Measurements from ENCODE around the gene SLC29A1.

Gene SLC29A1

GRCh38 chr6:44203955-44204354 is 19.4 kb upstream of the SLC29A1 start:
- Histone ChIP-seq H3K79me2 (ENCODE audit: control insufficient read depth, insufficient read depth, low read length, poor library complexity) (peaks cover 12% of the 10 kb centered on the region), H3K9me3 (ENCODE audit: insufficient read depth, low read depth, low read length) (no peaks in the 10 kb centered on the region)

GRCh38 chr6:44207966-44208365 is 15.4 kb upstream of the SLC29A1 start:
- no peak overlapping the region for H2BK5ac ChIP-seq (ENCODE audit: low read depth, low read length, poor library complexity)
- no peak overlapping the region for H3K4me3 ChIP-seq (ENCODE audit: low read depth, low read length)
- no peak overlapping the region for H2AK5ac ChIP-seq (ENCODE audit: low read length)
- no peak overlapping the region for H3K27ac ChIP-seq (ENCODE audit: low read depth, low read length)
- peaks cover 9 to 15% of the 10 kb centered on the region in 2 experiments for H3K4me1 ChIP-seq (ENCODE audit: control insufficient read depth in 1 of 2, insufficient read depth in 2 of 2, low read length in 2 of 2)
- no peaks in the 10 kb centered on the region for H3K9me3 ChIP-seq (ENCODE audit: insufficient read depth, low read depth, low read length)
- H3K36me3 ChIP-seq (ENCODE audit: control insufficient read depth in 1 of 2, insufficient read depth in 2 of 2, low read length in 2 of 2): no peaks in the 10 kb centered on the region
- H3K23ac ChIP-seq (ENCODE audit: low read length): no peak overlapping the region
- H3K79me2 ChIP-seq (ENCODE audit: control insufficient read depth, insufficient read depth, low read length, poor library complexity): peaks cover 3% of the 10 kb centered on the region
- H3K4me2 ChIP-seq (ENCODE audit: low read length): no peak overlapping the region
- peak overlapping the region; percentile 43 for H4K91ac ChIP-seq (ENCODE audit: low read depth, low read length)
- DNase-seq: no peak
- H2BK120ac ChIP-seq (ENCODE audit: insufficient read depth, low read length, poor library complexity): no peak overlapping the region
- H4K8ac ChIP-seq (ENCODE audit: low read depth, low read length): no peak overlapping the region
- H4K12ac ChIP-seq (ENCODE audit: low read depth, low read length): no peak overlapping the region
- no peak overlapping the region for H3K14ac ChIP-seq (ENCODE audit: low read length)
- no peak overlapping the region for H3K18ac ChIP-seq (ENCODE audit: low read length)
- no CpG with 5 or more reads among the region's 6 CpGs for WGBS (ENCODE audit: extremely low coverage, insufficient coverage, insufficient read length)
- H3K27me3 ChIP-seq (ENCODE audit: insufficient read depth, low read length): no peaks in the 10 kb centered on the region
- peak overlapping the region; percentile 73 for H2BK12ac ChIP-seq (ENCODE audit: low read length)
- H3K4ac ChIP-seq (ENCODE audit: low read depth, low read length): no peak overlapping the region
- H2AFZ ChIP-seq (ENCODE audit: insufficient read depth, low read length, poor library complexity): no peak overlapping the region
- H3K79me1 ChIP-seq (ENCODE audit: low read length): peaks cover 22% of the 10 kb centered on the region
- no peak overlapping the region for H3K9ac ChIP-seq (ENCODE audit: low read length)

More at GRCh38 chr6:44203955-44204354, 19.4 kb upstream of the SLC29A1 start:
- H2BK12ac ChIP-seq (ENCODE audit: low read length): peak overlapping the region; percentile 13
- DNase-seq: peak; percentile 92 to 93
- H2AK5ac ChIP-seq (ENCODE audit: low read length): no peak overlapping the region
- no peak overlapping the region for H3K18ac ChIP-seq (ENCODE audit: low read length)
- H3K4me2 ChIP-seq (ENCODE audit: low read length): no peak overlapping the region
- no peak overlapping the region for H3K14ac ChIP-seq (ENCODE audit: low read length)
- H3K4me3 ChIP-seq (ENCODE audit: low read depth, low read length): no peak overlapping the region
- no peaks in the 10 kb centered on the region for H3K36me3 ChIP-seq (ENCODE audit: control insufficient read depth in 1 of 2, insufficient read depth in 2 of 2, low read length in 2 of 2)
- no peak overlapping the region for H4K12ac ChIP-seq (ENCODE audit: low read depth, low read length)
- H2BK5ac ChIP-seq (ENCODE audit: low read depth, low read length, poor library complexity): peak overlapping the region; percentile 78
- H3K23ac ChIP-seq (ENCODE audit: low read length): no peak overlapping the region
- H3K4ac ChIP-seq (ENCODE audit: low read depth, low read length): no peak overlapping the region
- no peak overlapping the region for H2AFZ ChIP-seq (ENCODE audit: insufficient read depth, low read length, poor library complexity)
- H3K27ac ChIP-seq (ENCODE audit: low read depth, low read length): peak overlapping the region; percentile 99
- peaks cover 33 to 41% of the 10 kb centered on the region in 2 experiments for H3K4me1 ChIP-seq (ENCODE audit: control insufficient read depth in 1 of 2, insufficient read depth in 2 of 2, low read length in 2 of 2)
- H2BK120ac ChIP-seq (ENCODE audit: insufficient read depth, low read length, poor library complexity): peak overlapping the region; percentile 23
- H3K79me1 ChIP-seq (ENCODE audit: low read length): peaks cover 49% of the 10 kb centered on the region
- no peaks in the 10 kb centered on the region for H3K27me3 ChIP-seq (ENCODE audit: insufficient read depth, low read length)
- peak overlapping the region; percentile 41 for H4K91ac ChIP-seq (ENCODE audit: low read depth, low read length)
- no CpG with 5 or more reads among the region's 6 CpGs for WGBS (ENCODE audit: extremely low coverage, insufficient coverage, insufficient read length)
- no peak overlapping the region for H3K9ac ChIP-seq (ENCODE audit: low read length)
- H4K8ac ChIP-seq (ENCODE audit: low read depth, low read length): no peak overlapping the region

- Histone ChIP-seq H2BK12ac (ENCODE audit: low read length) (no peak overlapping the region), H3K79me1 (ENCODE audit: low read length) (peaks cover 8% of the 10 kb centered on the region), H3K27me3 (ENCODE audit: insufficient read depth, low read length) (no peaks in the 10 kb centered on the region), H3K23ac (ENCODE audit: low read length) (no peak overlapping the region), H3K27ac (ENCODE audit: low read depth, low read length) (no peak overlapping the region), H3K4me3 (ENCODE audit: low read depth, low read length) (no peak overlapping the region), H4K8ac (ENCODE audit: low read depth, low read length) (no peak overlapping the region), H2AFZ (ENCODE audit: insufficient read depth, low read length, poor library complexity) (no peak overlapping the region), H4K12ac (ENCODE audit: low read depth, low read length) (no peak overlapping the region), H3K18ac (ENCODE audit: low read length) (no peak overlapping the region), H4K91ac (ENCODE audit: low read depth, low read length) (no peak overlapping the region), H3K79me2 (ENCODE audit: control insufficient read depth, insufficient read depth, low read length, poor library complexity) (no peaks in the 10 kb centered on the region), H2BK120ac (ENCODE audit: insufficient read depth, low read length, poor library complexity) (no peak overlapping the region), H3K4ac (ENCODE audit: low read depth, low read length) (no peak overlapping the region), H3K4me2 (ENCODE audit: low read length) (no peak overlapping the region), H2BK5ac (ENCODE audit: low read depth, low read length, poor library complexity) (no peak overlapping the region), H3K9me3 (ENCODE audit: insufficient read depth, low read depth, low read length) (no peaks in the 10 kb centered on the region), H2AK5ac (ENCODE audit: low read length) (no peak overlapping the region), H3K36me3 (ENCODE audit: control insufficient read depth in 1 of 2, insufficient read depth in 2 of 2, low read length in 2 of 2) (no peaks in the 10 kb centered on the region), H3K14ac (ENCODE audit: low read length) (no peak overlapping the region), H3K4me1 (ENCODE audit: control insufficient read depth in 1 of 2, insufficient read depth in 2 of 2, low read length in 2 of 2) (peaks cover 5 to 8% of the 10 kb centered on the region in 2 experiments), H3K9ac (ENCODE audit: low read length) (no peak overlapping the region)
- 100% methylated on average over 1 of the region's 3 CpGs for WGBS (ENCODE audit: extremely low coverage, insufficient coverage, insufficient read length)
- no peak for DNase-seq
Measured at GRCh38 chr6:44211284-44211683, 12.1 kb upstream of the SLC29A1 start.

- no peak overlapping the region for H3K4ac ChIP-seq (ENCODE audit: low read depth, low read length)
- H3K36me3 ChIP-seq (ENCODE audit: control insufficient read depth in 1 of 2, insufficient read depth in 2 of 2, low read length in 2 of 2): no peaks in the 10 kb centered on the region
- no peaks in the 10 kb centered on the region for H3K79me2 ChIP-seq (ENCODE audit: control insufficient read depth, insufficient read depth, low read length, poor library complexity)
- no peak overlapping the region for H3K9ac ChIP-seq (ENCODE audit: low read length)
- H3K23ac ChIP-seq (ENCODE audit: low read length): no peak overlapping the region
- no peak overlapping the region for H4K8ac ChIP-seq (ENCODE audit: low read depth, low read length)
- no peak overlapping the region for H2BK12ac ChIP-seq (ENCODE audit: low read length)
- H3K14ac ChIP-seq (ENCODE audit: low read length): no peak overlapping the region
- no peak overlapping the region for H3K27ac ChIP-seq (ENCODE audit: low read depth, low read length)
- no peak overlapping the region for H4K12ac ChIP-seq (ENCODE audit: low read depth, low read length)
- H2BK120ac ChIP-seq (ENCODE audit: insufficient read depth, low read length, poor library complexity): no peak overlapping the region
- H2AFZ ChIP-seq (ENCODE audit: insufficient read depth, low read length, poor library complexity): no peak overlapping the region
- DNase-seq: no peak
- no peak overlapping the region for H3K18ac ChIP-seq (ENCODE audit: low read length)
- no peaks in the 10 kb centered on the region for H3K9me3 ChIP-seq (ENCODE audit: insufficient read depth, low read depth, low read length)
- no peak overlapping the region for H2AK5ac ChIP-seq (ENCODE audit: low read length)
- no peak overlapping the region for H2BK5ac ChIP-seq (ENCODE audit: low read depth, low read length, poor library complexity)
- H3K4me1 ChIP-seq (ENCODE audit: control insufficient read depth in 1 of 2, insufficient read depth in 2 of 2, low read length in 2 of 2): peaks cover 21 to 26% of the 10 kb centered on the region in 2 experiments
- WGBS (ENCODE audit: extremely low coverage, insufficient coverage, insufficient read length): no CpG with 5 or more reads among the region's 6 CpGs
- no peak overlapping the region for H3K4me3 ChIP-seq (ENCODE audit: low read depth, low read length)
- H3K27me3 ChIP-seq (ENCODE audit: insufficient read depth, low read length): no peaks in the 10 kb centered on the region
- H3K4me2 ChIP-seq (ENCODE audit: low read length): no peak overlapping the region
- no peak overlapping the region for H4K91ac ChIP-seq (ENCODE audit: low read depth, low read length)
- H3K79me1 ChIP-seq (ENCODE audit: low read length): peaks cover 14% of the 10 kb centered on the region
Measured at GRCh38 chr6:44214307-44214706, 9.1 kb upstream of the SLC29A1 start.
